ENCODE measurements around the gene PSMB7. TPM values are rescaled to one million over a fixed set of nuclear protein-coding genes. Genes with fewer than 3 reads are reported as not detected.

PSMB7 gene
- polyA plus RNA-seq, 1 of the 3 experiments (the other 2 are of a cell fraction): 357 TPM

- TF ChIP-seq USF1 (IDR thresholded peaks at IDR 0.05; ENCODE audit: borderline replicate concordance, low read depth): no peak
- no peak for TF ChIP-seq POLR2AphosphoS5 (IDR thresholded peaks at IDR 0.05; ENCODE audit: low read depth, low read length)
- no peak for TF ChIP-seq NRF1 (IDR thresholded peaks at IDR 0.05; ENCODE audit: low read depth, low read length)
- TF ChIP-seq ELF1 (IDR thresholded peaks at IDR 0.05): no peak
- TF ChIP-seq TEAD4 (IDR thresholded peaks at IDR 0.05; ENCODE audit: borderline replicate concordance, insufficient read depth): no peak
- no peak for TF ChIP-seq TAF1 (IDR thresholded peaks at IDR 0.05; ENCODE audit: borderline replicate concordance, low read depth, low read length)
- TF ChIP-seq JUND (IDR thresholded peaks at IDR 0.05): no peak
- TF ChIP-seq GABPA (IDR thresholded peaks at IDR 0.05; ENCODE audit: low read depth): no peak
- no peak for TF ChIP-seq GATA2 (CRISPR knock-in tag; IDR thresholded peaks at IDR 0.05)
- no peak for TF ChIP-seq PBX3 (IDR thresholded peaks at IDR 0.05)
- no peak for TF ChIP-seq SIN3A (IDR thresholded peaks at IDR 0.05; ENCODE audit: borderline replicate concordance, low read depth, low read length)
- TF ChIP-seq, protein P1, sequence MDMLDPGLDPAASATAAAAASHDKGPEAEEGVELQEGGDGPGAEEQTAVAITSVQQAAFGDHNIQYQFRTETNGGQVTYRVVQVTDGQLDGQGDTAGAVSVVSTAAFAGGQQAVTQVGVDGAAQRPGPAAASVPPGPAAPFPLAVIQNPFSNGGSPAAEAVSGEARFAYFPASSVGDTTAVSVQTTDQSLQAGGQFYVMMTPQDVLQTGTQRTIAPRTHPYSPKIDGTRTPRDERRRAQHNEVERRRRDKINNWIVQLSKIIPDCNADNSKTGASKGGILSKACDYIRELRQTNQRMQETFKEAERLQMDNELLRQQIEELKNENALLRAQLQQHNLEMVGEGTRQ (IDR thresholded peaks at IDR 0.05; ENCODE audit: borderline replicate concordance, low read depth, low read length): no peak
- no peak for TF ChIP-seq RXRA (IDR thresholded peaks at IDR 0.05; ENCODE audit: borderline replicate concordance, low read depth)
- TF ChIP-seq, protein P2, sequence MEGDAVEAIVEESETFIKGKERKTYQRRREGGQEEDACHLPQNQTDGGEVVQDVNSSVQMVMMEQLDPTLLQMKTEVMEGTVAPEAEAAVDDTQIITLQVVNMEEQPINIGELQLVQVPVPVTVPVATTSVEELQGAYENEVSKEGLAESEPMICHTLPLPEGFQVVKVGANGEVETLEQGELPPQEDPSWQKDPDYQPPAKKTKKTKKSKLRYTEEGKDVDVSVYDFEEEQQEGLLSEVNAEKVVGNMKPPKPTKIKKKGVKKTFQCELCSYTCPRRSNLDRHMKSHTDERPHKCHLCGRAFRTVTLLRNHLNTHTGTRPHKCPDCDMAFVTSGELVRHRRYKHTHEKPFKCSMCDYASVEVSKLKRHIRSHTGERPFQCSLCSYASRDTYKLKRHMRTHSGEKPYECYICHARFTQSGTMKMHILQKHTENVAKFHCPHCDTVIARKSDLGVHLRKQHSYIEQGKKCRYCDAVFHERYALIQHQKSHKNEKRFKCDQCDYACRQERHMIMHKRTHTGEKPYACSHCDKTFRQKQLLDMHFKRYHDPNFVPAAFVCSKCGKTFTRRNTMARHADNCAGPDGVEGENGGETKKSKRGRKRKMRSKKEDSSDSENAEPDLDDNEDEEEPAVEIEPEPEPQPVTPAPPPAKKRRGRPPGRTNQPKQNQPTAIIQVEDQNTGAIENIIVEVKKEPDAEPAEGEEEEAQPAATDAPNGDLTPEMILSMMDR (IDR thresholded peaks at IDR 0.05): no peak
- no peak for TF ChIP-seq RCOR1 (IDR thresholded peaks at IDR 0.05; ENCODE audit: low read length)
- Histone ChIP-seq H4K20me1 (ENCODE audit: insufficient read depth) (peaks cover 95% of the 10 kb centered on the region), H3K9me2 (no peaks in the 10 kb centered on the region), H3K4me1 (ENCODE audit: control insufficient read depth in 1 of 2, insufficient read depth in 2 of 2, low read depth in 1 of 2, low read length in 1 of 2) (peaks cover 0 to 6% of the 10 kb centered on the region in 2 experiments; a peak in 3 of 4 replicates), H3K4me3 (ENCODE audit: low read depth in 2 of 2, low read length in 1 of 2) (no peak overlapping the region), H3K79me2 (ENCODE audit: insufficient read depth) (peaks cover 94% of the 10 kb centered on the region), H3K4me2 (no peak overlapping the region), H3K27ac (ENCODE audit: low read depth in 2 of 2, low read length in 1 of 2) (no peak overlapping the region), H3K9me3 (no peaks in the 10 kb centered on the region), H3K9ac (no peak overlapping the region), H3F3A (replicated peaks; ENCODE audit: insufficient read depth) (peaks cover 9% of the 10 kb centered on the region), H3K36me3 (replicated peaks in 1 of 2; ENCODE audit: control insufficient read depth in 1 of 2, insufficient read depth in 2 of 2, low read length in 1 of 2) (peaks cover 0 to 26% of the 10 kb centered on the region in 2 experiments), H2AFZ (ENCODE audit: low read depth) (no peak overlapping the region), H3K27me3 (ENCODE audit: insufficient read depth) (no peaks in the 10 kb centered on the region)
- ChIA-PET CTCF (no interaction called here), POLR2A (no interaction called here)
- 97% methylated on average over 11 of the region's 11 CpGs for WGBS (ENCODE audit: low lambda C conversion rate)
- DNase-seq: no peak
Measured at GRCh38 chr9:124359855-124360678, 55.2 kb downstream of the PSMB7 start.
